DND-41 (cell line): ENCODE results near the gene KIF22.
"Not testable (repeated sequence)": the region's sequence is repeated elsewhere in the genome, so short reads cannot be mapped to it uniquely, and the experiment has no call there.

Experiments used
- CTCF ChIP-seq: IDR thresholded peaks from 2 replicates; pipeline ENCODE4 v1.5.1; 2012; ENCODE audit warnings: borderline replicate concordance, low read length, moderate library complexity, mild to moderate bottlenecking; ENCODE audit not compliant: poor library complexity, severe bottlenecking; ENCODE audit errors: extremely low read depth
- EZH2 ChIP-seq: IDR thresholded peaks from 3 replicates; pipeline ENCODE4 v1.6.1; 2012; ENCODE audit warnings: borderline replicate concordance, low read depth, mild to moderate bottlenecking, moderate library complexity, low read length, inconsistent platforms; ENCODE audit not compliant: severe bottlenecking

- not testable (repeated sequence) for TF ChIP-seq CTCF, EZH2
Observed at GRCh38 chr16:29787155-29787554, 3.4 kb upstream of the KIF22 start.
